A673 (cell line): ENCODE results near the gene PDCD2. TPM values are rescaled to one million over a fixed set of nuclear protein-coding genes. Genes with fewer than 3 reads are reported as not detected.

ENCODE experiments used
- BruUV-seq: library from RNA; stranded (reverse); fragments of 400-500 nt; replicated peaks from 2 replicates; lab custom pipeline; 2021; lab: Mats Ljungman, UMichigan
- CTCF ChIA-PET: fragments of 300-600 bp; sonication (Branson Sonifier 250); formaldehyde crosslinking; loops from one replicate; lab custom pipeline; 2022; ENCODE audit warnings: antibody characterized with exemption; lab: Charles Lee
- POLR2A ChIA-PET: fragments of 300-600 bp; sonication (Branson Sonifier 250); formaldehyde crosslinking; loops from one replicate; lab custom pipeline; 2022; ENCODE audit warnings: antibody characterized with exemption; ENCODE audit not compliant: low non-redundant PET; lab: Charles Lee
- DNase-seq: peaks from one replicate; pipeline ENCODE4 v3.0.0-alpha.2; 2015; ENCODE audit warnings: low spot score
- H3K27ac ChIP-seq: fragments of 200-600 bp; sonication (generic); 2 replicates; pipeline ENCODE4 v1.5.1; 2016; ENCODE audit warnings: mixed run types, low read depth, mild to moderate bottlenecking, mixed read lengths, antibody characterized with exemption, low read length; ENCODE audit not compliant: poor library complexity, severe bottlenecking
- H3K27me3 ChIP-seq: fragments of 200-600 bp; sonication (generic); replicated peaks from 2 replicates; pipeline ENCODE4 v1.6.1; 2017; ENCODE audit warnings: mixed run types, low read depth, mild to moderate bottlenecking, mixed read lengths, antibody characterized with exemption, low read length; ENCODE audit not compliant: insufficient read depth, poor library complexity
- H3K36me3 ChIP-seq: fragments of 200-600 bp; sonication (generic); 2 replicates; pipeline ENCODE4 v1.6.1; 2016; ENCODE audit warnings: mixed run types, mild to moderate bottlenecking, mixed read lengths, antibody characterized with exemption, low read length; ENCODE audit not compliant: insufficient read depth, poor library complexity, severe bottlenecking
- H3K4me1 ChIP-seq: fragments of 200-600 bp; sonication (generic); 2 replicates; pipeline ENCODE4 v1.6.1; 2017; ENCODE audit warnings: mixed run types, mild to moderate bottlenecking, mixed read lengths, antibody characterized with exemption, low read length; ENCODE audit not compliant: insufficient read depth, poor library complexity, severe bottlenecking
- H3K4me3 ChIP-seq: fragments of 200-600 bp; sonication (generic); 2 replicates; pipeline ENCODE4 v1.5.1; 2016; ENCODE audit warnings: low read depth, mixed run types, mild to moderate bottlenecking, mixed read lengths, low read length; ENCODE audit not compliant: poor library complexity, severe bottlenecking
- H3K9me3 ChIP-seq: fragments of 200-600 bp; sonication (generic); 2 replicates; pipeline ENCODE4 v1.6.1; 2016; ENCODE audit warnings: mixed run types, low read depth, mild to moderate bottlenecking, mixed read lengths, antibody characterized with exemption, low read length; ENCODE audit not compliant: poor library complexity, severe bottlenecking
- CTCF ChIP-seq: fragments of 300-800, 200-600 bp; sonication (generic); conservative IDR thresholded peaks from 2 replicates; pipeline ENCODE4 v1.5.1; 2017; ENCODE audit warnings: low read depth, mild to moderate bottlenecking, antibody characterized with exemption, low read length, moderate library complexity, mixed read lengths
- EZH2 ChIP-seq: fragments of 200-600 bp; sonication (generic); IDR thresholded peaks from 2 replicates; pipeline ENCODE4 v1.6.1; 2017; ENCODE audit warnings: borderline replicate concordance, low read depth, mild to moderate bottlenecking, mixed read lengths, antibody characterized with exemption, low read length; ENCODE audit not compliant: poor library complexity, severe bottlenecking
- intact Hi-C: fragments of 100-400 bp; cut with micrococcal nuclease; formaldehyde crosslinking; loops from one replicate; pipeline ENCODE4 v1.10.0; 2022; ENCODE audit not compliant: unreplicated experiment
- total RNA-seq: library from RNA; stranded (reverse); gene quantifications from 2 replicates; pipeline ENCODE4 v1.2.3, GENCODE V29; 2021

PDCD2 gene
- total RNA-seq, 1 experiment from 2014 or later, result 123 TPM

GRCh38 chr6:170552765-170553533 is 31.5 kb downstream of the PDCD2 start, which contains the start of gene PSMB1:
PSMB1 (minus strand) TSS chr6:170553307; CDS start chr6:170553242, 65 bp downstream.
- intact Hi-C loops, result no loop called here
- peak; percentile 97 for DNase-seq
- TF ChIP-seq CTCF (no peak), EZH2 (no peak)
- BruUV-seq, result no TSS peak
- peak within 1 kb of the TSS; percentile 94 for H3K27ac ChIP-seq
- CTCF ChIA-PET, result interaction anchor here (0.5 kb wide), 1 partner anchor 22 kb away, joined by 3 read pairs; no protein-coding TSS in a partner anchor
- POLR2A ChIA-PET, result no interaction called here
- H3K27me3 ChIP-seq, result no peaks in the 10 kb centered on the region
- H3K9me3 ChIP-seq, result no peaks in the 10 kb centered on the region
- H3K36me3 ChIP-seq, result peaks cover 29% of the 10 kb centered on the region
- H3K4me1 ChIP-seq, result peaks cover 33% of the 10 kb centered on the region
- H3K4me3 ChIP-seq, result peak within 1 kb of the TSS; percentile 60

DNA sequence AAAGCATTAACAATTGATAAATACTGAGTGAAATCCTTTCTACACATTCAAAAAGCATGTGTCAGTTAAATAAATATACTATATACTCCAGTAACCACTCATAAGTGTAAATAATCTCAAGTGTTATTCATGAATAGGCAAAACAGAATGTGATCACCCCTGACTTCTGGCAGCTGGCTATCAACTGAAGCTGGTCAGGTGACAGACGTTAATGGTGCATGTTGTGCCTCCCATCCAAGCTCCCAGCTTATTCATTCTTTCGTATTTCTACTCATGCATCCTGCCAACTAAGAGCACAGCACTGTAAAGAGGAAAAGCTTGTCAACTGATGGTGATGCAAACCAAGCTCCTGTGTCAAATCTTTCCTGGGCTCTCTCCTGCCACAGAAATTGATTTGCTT is 39.0 kb downstream of the PDCD2 start:
- Histone ChIP-seq H3K9me3 (no peaks in the 10 kb centered on the region), H3K27me3 (no peaks in the 10 kb centered on the region), H3K4me3 (no peak overlapping the region), H3K36me3 (peaks cover 98% of the 10 kb centered on the region), H3K27ac (no peak overlapping the region), H3K4me1 (peaks cover 9% of the 10 kb centered on the region)
- intact Hi-C loops, result no loop called here
- POLR2A ChIA-PET, result interaction anchor here (0.6 kb wide), 1 partner anchor 31 kb away, joined by 4 read pairs; no protein-coding TSS in a partner anchor
- TF ChIP-seq EZH2 (no peak), CTCF (no peak)
- no TSS peak for BruUV-seq
- no peak for DNase-seq
- CTCF ChIA-PET, result no interaction called here

- intact Hi-C loops, result no loop called here
- H3K27ac ChIP-seq, result no peak overlapping the region
- ChIA-PET CTCF (no interaction called here), POLR2A (no interaction called here)
- no peak for DNase-seq
- peaks cover 100% of the 10 kb centered on the region for H3K36me3 ChIP-seq
- TF ChIP-seq CTCF, result no peak
- no peak for TF ChIP-seq EZH2
- H3K27me3 ChIP-seq, result no peaks in the 10 kb centered on the region
- no peaks in the 10 kb centered on the region for H3K9me3 ChIP-seq
- no peak overlapping the region for H3K4me3 ChIP-seq
- BruUV-seq, result no TSS peak
- no peaks in the 10 kb centered on the region for H3K4me1 ChIP-seq
Measured at GRCh38 chr6:170542031-170542719, 42.3 kb downstream of the PDCD2 start.
